Progenitor cell of endocrine pancreas (in vitro differentiated cells): ENCODE data around the gene MFRP. TPM values are rescaled to one million over a fixed set of nuclear protein-coding genes. Genes with fewer than 3 reads are reported as not detected.

Experiments used
- DNase-seq: peaks from one replicate; pipeline ENCODE4 v3.0.0; 2021; ENCODE audit warnings: low spot score; ENCODE audit not compliant: unreplicated experiment
- H3K27ac Mint-ChIP-seq: 2 replicates; pipeline ENCODE4 v1.8.0; 2021; ENCODE audit warnings: mild to moderate bottlenecking, moderate library complexity, mixed read lengths
- H3K27me3 Mint-ChIP-seq: 2 replicates; pipeline ENCODE4 v1.8.0; 2021; ENCODE audit warnings: mixed read lengths
- H3K36me3 Mint-ChIP-seq: 2 replicates; pipeline ENCODE4 v1.8.0; 2022; ENCODE audit warnings: mixed read lengths; ENCODE audit not compliant: insufficient read depth
- H3K4me1 Mint-ChIP-seq: 2 replicates; pipeline ENCODE4 v1.8.0; 2021; ENCODE audit warnings: low read depth, mixed read lengths
- H3K4me3 Mint-ChIP-seq: 2 replicates; pipeline ENCODE4 v1.8.0; 2021; ENCODE audit warnings: low read depth, mild to moderate bottlenecking, moderate library complexity, mixed read lengths
- H3K9me3 Mint-ChIP-seq: 2 replicates; pipeline ENCODE4 v1.8.0; 2021; ENCODE audit warnings: low read depth, mixed read lengths
- CTCF ChIP-seq: fragments of 200-600 bp; sonication (generic); IDR thresholded peaks from one replicate; pipeline ENCODE4 v1.5.0; 2021; ENCODE audit warnings: antibody characterized with exemption, mild to moderate bottlenecking; ENCODE audit not compliant: unreplicated experiment
- total RNA-seq: library from RNA; stranded (reverse); gene quantifications from 2 replicates; pipeline ENCODE4 v1.2.1, GENCODE V29; 2021

Gene MFRP
- total RNA-seq, 1 donor from 2014 or later: not detected

- Mint-ChIP-seq H3K4me1 (no peaks in the 10 kb centered on the region), H3K27ac (no peak overlapping the region), H3K27me3 (no peaks in the 10 kb centered on the region), H3K36me3 (peaks cover 22% of the 10 kb centered on the region), H3K9me3 (no peaks in the 10 kb centered on the region), H3K4me3 (no peak overlapping the region)
- TF ChIP-seq CTCF: no peak
- DNase-seq: no peak
Measured at GRCh38 chr11:119303227-119303718, 43.2 kb downstream of the MFRP start.

- no peak overlapping the region for H3K4me3 Mint-ChIP-seq
- H3K4me1 Mint-ChIP-seq: no peaks in the 10 kb centered on the region
- H3K27ac Mint-ChIP-seq: no peak overlapping the region
- no peaks in the 10 kb centered on the region for H3K27me3 Mint-ChIP-seq
- no peak for TF ChIP-seq CTCF
- H3K36me3 Mint-ChIP-seq: peaks cover 27% of the 10 kb centered on the region
- no peak for DNase-seq
- H3K9me3 Mint-ChIP-seq: no peaks in the 10 kb centered on the region
Measured at GRCh38 chr11:119300198-119300964, 46.1 kb downstream of the MFRP start.

GRCh38 chr11:119299416-119299815, 47.1 kb downstream of the MFRP start:
- no peak for DNase-seq
- Mint-ChIP-seq H3K27ac (no peak overlapping the region), H3K9me3 (no peaks in the 10 kb centered on the region), H3K4me1 (no peaks in the 10 kb centered on the region), H3K4me3 (no peak overlapping the region), H3K27me3 (no peaks in the 10 kb centered on the region), H3K36me3 (peaks cover 25% of the 10 kb centered on the region)
- TF ChIP-seq CTCF: no peak

- Mint-ChIP-seq H3K4me3 (no peak overlapping the region), H3K4me1 (no peaks in the 10 kb centered on the region), H3K27me3 (no peaks in the 10 kb centered on the region), H3K9me3 (no peaks in the 10 kb centered on the region), H3K36me3 (peaks cover 24% of the 10 kb centered on the region), H3K27ac (no peak overlapping the region)
- TF ChIP-seq CTCF: no peak
- DNase-seq: no peak
Measured at GRCh38 chr11:119298726-119299125, 47.8 kb downstream of the MFRP start.

GRCh38 chr11:119297938-119298337, 48.6 kb downstream of the MFRP start:
- peaks cover 23% of the 10 kb centered on the region for H3K36me3 Mint-ChIP-seq
- H3K27ac Mint-ChIP-seq: no peak overlapping the region
- H3K4me1 Mint-ChIP-seq: no peaks in the 10 kb centered on the region
- DNase-seq: no peak
- H3K9me3 Mint-ChIP-seq: no peaks in the 10 kb centered on the region
- no peaks in the 10 kb centered on the region for H3K27me3 Mint-ChIP-seq
- H3K4me3 Mint-ChIP-seq: no peak overlapping the region
- no peak for TF ChIP-seq CTCF
